Stomach (tissue), 4 donors: Measurements from ENCODE around the gene GCNT2.
A peak's percentile ranks its signal among the peaks of the same experiment; 100 is the strongest.

Experiments used
- CTCF ChIP-seq, 7 experiments: fragments of 450-650 bp in 4 of 7; fragments of 200-600 bp in 3 of 7; sonication (generic) in 3 of 7; IDR thresholded peaks; one replicate each; pipeline ENCODE4 v1.5.1; 2016 to 2019; ENCODE audit warnings: antibody characterized with exemption in 7 of 7, control low read depth in 2 of 7, mild to moderate bottlenecking in 1 of 7
- EP300 ChIP-seq: sonication (generic); formaldehyde crosslinking; IDR thresholded peaks from one replicate; pipeline ENCODE4 v1.6.1; 2017; ENCODE audit warnings: antibody characterized with exemption
- POLR2A ChIP-seq, 4 donors: fragments of 450-650 bp; IDR thresholded peaks; one replicate each; pipeline ENCODE4 v1.6.1; 2016; ENCODE audit warnings: antibody characterized with exemption in 4 of 4, control low read depth in 2 of 4, mild to moderate bottlenecking in 1 of 4, moderate library complexity in 1 of 4
- POLR2AphosphoS5 ChIP-seq, 3 donors: sonication (generic); formaldehyde crosslinking; IDR thresholded peaks; one replicate each; pipeline ENCODE4 v1.6.1; 2016; ENCODE audit warnings: antibody characterized with exemption in 3 of 3

DNA sequence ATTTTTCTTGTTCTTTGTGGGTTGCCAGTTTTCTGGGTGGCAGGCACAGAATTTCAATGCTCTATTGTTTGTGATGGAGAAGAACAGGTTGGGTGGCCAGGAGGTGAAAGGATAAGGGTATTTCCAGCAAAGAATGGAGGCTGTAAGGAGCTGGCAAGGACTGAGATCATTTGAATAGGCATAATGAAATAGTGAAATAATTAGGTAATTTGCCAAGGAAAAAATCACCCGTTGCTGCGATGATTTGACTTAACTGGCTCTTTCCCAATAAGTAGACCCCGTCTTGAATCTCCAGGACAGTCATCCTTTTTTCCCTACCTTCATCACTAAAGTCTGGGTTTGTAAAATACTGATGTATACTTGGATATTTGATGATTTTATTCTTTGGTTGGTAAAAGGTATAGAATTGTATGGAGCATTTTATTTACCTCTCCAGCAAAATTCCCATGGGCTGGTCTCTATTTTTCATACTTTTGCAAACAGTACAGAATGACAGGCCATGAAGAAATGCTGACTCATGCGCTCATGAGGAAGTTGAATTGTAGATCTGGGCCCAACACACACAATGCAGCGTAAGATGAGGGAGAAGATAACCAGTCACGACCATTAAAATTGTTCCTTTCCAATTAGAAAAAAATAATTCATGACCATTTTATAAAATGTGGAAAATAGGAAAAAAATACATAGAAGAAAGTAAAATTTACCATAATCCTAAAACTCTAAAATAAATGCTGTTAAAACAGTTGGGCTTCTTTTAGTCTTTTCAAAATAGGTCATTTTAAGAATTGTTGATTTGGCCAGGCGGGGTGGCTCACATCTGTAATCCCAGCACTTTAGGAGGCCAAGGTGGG, 2.4 kb upstream of the GCNT2 start:
- TF ChIP-seq POLR2AphosphoS5 (IDR thresholded peaks at IDR 0.05): peak in 1 of 3 donors; percentile 61
- TF ChIP-seq CTCF (IDR thresholded peaks at IDR 0.05): no peak
- TF ChIP-seq EP300: no peak
- TF ChIP-seq POLR2A (IDR thresholded peaks at IDR 0.05): no peak
